SW480 (cell line): ENCODE results near the gene BARHL1.
"Not testable (repeated sequence)": the region's sequence is repeated elsewhere in the genome, so short reads cannot be mapped to it uniquely, and the experiment has no call there.

ENCODE experiments used
- DNase-seq: peaks from one replicate; pipeline ENCODE4 v3.0.0-alpha.2; 2016; ENCODE audit warnings: low spot score

The BARHL1 gene

DNA sequence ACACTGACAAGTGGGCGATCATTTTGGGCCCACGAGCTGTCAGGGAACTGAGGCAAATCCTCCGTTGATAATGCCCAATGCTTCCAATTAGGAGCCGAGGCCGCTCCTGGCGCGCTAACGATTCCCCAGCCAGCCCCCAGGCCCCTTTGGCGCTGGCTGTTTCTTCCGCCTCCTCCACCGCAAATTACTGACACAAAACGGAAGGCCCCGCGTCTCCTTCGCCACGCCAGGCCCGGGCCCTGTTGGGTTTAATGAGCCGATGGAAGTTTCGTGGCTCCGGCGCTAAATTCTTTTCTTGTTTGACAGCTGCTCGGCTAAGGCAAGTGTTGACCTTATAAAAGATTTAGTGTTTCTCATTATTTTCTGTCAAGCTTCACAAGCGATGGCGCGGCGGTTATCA is 25.7 kb upstream of the BARHL1 start:
- no peak for DNase-seq

- no peak for DNase-seq
Observed at GRCh38 chr9:132557159-132557558, 25.2 kb upstream of the BARHL1 start.

DNA sequence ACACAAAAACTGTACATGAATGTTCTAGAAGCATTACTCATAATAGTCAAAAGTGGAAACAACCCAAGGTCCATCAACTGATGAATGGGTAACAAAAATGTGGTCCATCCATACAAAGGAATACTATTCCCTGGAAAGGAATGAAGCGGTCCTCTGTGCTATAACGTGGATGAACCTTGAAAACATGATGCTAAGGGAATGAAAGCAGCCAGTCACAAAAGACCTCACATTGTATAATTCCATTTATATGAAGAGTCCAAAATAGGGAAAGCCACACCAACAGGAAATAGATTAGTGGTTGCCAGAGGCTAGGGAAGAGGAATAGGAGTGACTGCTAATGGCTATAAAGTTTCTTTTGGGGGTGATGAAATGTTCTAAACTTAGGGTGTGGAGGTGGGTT is 22.7 kb upstream of the BARHL1 start:
- DNase-seq: no peak

DNA sequence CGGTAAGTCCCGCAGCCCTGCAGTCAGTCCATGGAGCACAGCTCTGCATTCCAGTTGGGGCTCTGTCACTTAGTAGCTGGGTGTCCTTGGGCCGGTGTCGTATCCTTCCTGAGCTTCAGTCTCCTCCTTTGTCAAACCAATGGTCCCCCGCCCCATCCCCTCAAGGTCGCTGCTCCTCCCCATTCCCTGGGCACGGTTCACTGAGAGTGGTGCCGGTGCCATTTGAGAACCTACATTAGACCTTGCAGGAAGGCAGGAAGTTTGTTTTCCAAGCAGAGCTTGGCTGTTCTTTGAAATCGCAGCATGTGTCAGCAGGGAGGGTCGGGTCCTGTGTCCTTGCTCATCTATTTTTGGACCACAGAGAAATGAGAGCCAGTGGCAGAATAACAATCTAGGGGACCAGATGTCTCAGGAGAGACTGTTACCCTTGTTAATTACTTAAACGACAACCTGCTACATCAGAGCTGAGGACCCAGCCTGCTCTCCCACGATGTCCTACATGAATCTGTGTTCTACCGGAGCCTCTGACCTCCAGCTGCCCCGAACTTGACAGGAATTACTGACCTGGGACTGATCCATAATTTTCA is 21.7 kb upstream of the BARHL1 start:
- no peak for DNase-seq

DNA sequence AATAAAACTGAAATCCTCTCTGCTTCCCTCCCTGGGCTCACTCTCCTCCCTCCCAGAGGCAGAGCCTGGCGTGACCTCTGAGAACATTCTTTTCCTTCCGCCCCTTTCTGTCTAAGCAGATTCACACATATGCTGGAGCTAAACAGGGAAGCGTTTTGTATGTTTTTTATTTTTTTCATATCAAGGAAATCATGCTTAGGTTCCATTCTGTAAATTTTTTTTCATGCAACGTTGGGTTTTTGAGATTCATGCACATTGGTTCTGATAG is 20.2 kb upstream of the BARHL1 start:
- no peak for DNase-seq

DNA sequence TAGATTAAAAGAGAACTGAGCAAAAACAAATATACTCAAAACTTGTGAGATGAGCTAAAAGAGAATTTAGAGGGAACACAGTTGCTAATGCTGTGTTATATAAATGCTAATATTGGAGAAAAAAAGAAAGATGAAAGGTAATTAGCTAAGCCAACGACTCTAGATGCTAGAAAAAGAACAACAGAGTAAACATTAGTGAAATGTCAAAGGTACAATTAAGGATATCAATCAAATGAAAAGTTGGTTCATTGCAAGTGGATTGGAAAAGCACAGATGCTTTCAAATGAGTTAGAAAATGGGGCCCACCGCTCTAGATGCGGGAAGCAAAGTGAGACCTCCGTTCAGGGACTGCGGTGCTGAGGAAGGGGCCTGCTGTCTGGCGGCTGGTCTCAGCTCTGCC is 17.9 kb upstream of the BARHL1 start:
- no peak for DNase-seq

DNA sequence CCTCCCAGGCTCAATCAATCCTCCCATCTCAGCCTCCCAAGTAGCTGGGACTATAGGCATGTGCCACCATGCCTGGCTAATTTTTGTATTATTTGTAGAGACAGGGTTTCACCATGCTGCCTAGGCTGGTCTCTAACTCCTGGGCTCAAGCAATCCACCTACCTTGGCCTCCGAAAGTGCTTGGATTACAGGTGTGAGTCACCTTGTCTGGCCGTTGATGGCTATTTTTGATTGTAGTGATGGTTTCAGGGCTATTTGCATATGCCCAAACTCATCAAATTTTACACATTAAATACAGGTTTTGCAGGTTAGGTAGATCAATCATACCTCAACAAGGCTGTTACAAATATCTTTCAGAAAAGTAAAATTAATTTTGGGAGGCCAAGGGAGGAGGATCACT is 13.6 kb upstream of the BARHL1 start:
- DNase-seq: not testable (repeated sequence)

GRCh38 chr9:132571806-132572600 is 10.4 kb upstream of the BARHL1 start:
- no peak for DNase-seq

GRCh38 chr9:132572921-132573320 is 9.5 kb upstream of the BARHL1 start:
- no peak for DNase-seq

DNA sequence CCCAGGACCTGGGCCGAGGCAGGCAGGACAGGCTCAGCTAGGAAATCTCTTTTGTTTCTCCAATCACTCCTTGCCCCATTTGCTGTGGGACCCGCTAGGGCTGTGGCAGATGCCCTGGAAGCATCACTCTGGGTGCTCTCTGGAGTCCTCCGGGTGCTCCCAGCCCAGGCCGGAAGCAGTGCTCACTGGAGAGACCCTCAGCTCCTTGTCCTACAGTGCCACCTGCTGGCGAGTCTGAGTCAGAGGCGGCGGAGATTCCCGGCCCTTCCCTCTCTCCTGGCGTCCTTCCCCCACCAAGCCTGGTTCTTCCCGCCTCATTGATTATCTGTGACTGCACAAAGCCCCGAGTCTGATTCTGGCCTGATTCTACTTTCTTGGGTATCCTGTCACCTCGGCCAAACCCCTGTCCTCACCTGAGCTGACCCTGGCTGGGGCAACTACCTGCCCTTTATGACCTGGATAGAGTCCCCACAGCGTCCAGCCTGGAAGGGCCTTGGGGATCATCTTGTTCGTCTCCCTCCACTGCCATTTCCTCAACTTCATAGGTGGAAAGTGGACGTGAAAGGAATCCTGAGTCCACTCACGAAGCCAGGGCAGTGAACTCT is 7.3 kb upstream of the BARHL1 start:
- peak; percentile 66 for DNase-seq

GRCh38 chr9:132575811-132576210 is 6.6 kb upstream of the BARHL1 start:
- DNase-seq: no peak

- no peak for DNase-seq
Observed at GRCh38 chr9:132577119-132577518, 5.3 kb upstream of the BARHL1 start.

- no peak for DNase-seq
Observed at GRCh38 chr9:132578367-132578932, 4.0 kb upstream of the BARHL1 start.

DNA sequence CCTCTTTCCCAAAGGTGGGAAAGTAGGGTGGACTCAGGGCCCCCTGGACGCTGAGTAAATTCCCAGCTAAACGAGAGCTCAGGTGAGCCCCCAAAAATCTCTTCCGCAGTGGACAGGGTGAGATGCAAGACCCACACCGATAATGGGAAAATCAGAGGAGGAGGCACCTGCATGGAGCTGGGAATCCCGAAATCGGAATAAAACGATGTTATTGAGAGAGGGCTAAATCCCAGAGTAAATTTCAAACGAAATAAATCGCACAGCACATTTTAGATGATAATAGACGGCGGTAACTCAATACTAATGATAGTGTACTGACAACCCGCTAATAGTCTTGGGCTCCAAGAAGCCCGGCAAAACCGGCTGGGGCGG is 3.0 kb upstream of the BARHL1 start:
- DNase-seq: no peak

DNA sequence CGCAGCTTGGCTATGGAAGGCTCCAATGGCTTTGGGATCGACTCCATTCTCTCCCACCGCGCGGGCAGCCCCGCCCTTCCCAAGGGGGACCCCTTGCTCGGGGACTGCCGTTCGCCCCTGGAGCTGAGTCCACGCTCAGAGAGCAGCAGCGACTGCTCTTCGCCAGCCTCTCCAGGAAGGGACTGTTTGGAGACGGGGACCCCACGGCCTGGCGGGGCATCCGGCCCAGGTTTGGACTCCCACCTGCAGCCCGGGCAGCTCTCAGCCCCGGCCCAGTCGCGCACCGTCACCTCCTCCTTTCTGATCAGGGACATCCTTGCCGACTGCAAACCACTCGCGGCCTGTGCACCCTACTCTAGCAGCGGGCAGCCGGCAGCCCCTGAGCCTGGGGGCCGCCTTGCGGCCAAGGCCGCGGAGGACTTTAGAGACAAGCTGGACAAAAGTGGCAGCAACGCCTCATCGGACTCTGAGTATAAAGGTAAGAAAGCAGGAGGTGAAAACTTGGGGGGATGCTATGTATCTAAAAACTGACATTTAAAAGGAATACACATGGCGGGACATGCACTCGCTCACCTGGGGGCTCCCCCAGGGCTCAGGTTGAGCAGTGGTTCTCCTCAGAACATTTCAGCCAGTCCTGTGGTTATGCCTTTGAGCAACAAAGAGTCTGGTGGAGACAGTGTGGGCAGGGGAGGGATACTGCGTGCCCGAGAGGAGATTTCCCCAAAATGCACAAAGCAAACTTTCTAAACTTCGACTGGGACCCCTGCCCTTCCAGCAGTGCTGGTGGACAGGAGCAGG is 579 bp downstream of the BARHL1 start:
- DNase-seq: no peak

DNA sequence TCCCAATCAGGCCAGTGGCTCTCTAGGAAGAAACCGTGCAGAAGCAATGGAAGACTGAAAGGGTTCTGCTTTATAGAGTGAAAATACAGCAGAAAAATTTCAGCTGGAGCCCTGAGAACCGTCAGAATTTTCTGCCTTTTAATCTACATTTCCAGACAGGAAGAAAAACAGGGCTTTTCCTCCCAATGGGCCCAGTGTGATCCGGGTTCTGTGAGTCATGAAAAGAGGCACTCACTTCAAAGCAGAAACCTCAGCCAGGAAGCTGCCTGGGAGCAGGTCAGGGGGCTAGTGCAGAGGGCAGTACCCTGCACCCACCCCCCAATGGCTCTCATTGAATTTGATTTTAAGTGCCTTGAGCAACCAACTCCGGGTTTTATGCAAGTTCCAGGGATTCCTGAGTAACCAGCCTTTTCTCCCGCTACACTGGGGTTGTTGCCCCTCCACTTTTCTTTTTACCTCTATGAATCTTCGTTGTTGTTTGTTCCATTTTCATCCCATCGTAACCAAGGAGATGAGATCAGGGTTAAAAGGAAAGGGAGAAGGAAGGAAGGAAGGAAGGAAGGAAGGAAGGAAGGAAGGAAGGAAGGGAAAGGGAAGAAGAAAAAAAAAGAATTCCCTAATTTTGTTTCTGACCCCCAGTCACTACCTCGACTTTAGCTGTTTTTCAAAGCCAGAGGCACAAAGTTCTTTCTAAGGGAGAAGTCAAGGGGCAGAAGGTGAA is 1.3 kb downstream of the BARHL1 start:
- no peak for DNase-seq

GRCh38 chr9:132584601-132585560 is 2.5 kb downstream of the BARHL1 start:
- DNase-seq: no peak

DNA sequence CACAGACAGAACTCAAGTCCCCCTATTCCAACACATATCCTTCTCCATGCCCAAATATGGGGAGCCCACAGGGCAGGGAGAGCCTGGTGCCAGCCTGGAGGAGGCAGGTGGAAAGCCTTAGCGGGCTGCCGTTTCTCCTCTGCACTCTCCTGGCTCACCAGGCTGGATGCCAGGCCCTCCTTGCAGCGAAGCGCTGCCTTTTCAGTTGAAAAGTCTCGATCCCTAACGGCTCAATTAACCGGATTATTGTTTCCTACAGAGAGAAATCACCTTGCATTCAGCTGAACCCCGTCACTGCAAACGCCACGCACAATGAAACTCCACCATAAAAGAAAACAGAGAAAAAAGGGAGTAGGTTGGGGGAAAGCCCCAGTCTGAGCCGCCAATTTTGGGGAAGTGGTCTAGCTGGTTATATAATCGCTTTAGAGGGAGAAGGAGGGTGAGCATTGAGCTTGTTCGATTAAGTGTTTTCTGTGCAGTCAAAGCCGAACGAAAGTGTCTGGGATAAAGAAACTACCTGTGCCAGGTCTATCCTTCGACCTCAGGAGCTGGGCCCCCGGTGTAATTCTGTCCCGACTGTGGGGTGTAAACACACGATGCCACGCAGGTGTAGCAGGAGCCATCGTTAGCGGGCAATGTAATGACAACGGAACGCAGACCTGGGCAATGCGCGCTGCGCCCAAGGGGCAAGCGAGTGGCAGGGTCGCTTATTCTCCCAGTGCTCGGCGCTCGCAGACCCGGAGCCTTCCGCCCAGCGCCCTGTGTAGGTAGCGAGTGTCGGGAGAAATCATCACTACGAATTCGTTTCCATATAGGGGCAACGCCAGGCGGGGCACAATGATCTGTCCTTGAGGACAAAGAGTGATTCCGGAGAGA is 3.8 kb downstream of the BARHL1 start:
- no peak for DNase-seq

GRCh38 chr9:132586830-132587591 is 4.6 kb downstream of the BARHL1 start:
- no peak for DNase-seq
